B cell (primary cell): Measurements from ENCODE around the gene MYH11. TPM values are rescaled to one million over a fixed set of nuclear protein-coding genes. Genes with fewer than 3 reads are reported as not detected.

Experiments used
- ATAC-seq: fragments of 200-7000 bp; cut with Tn5 transposase; one replicate; pipeline ENCODE4 v1.10.0; 2021; ENCODE audit warnings: low read depth, mild to moderate bottlenecking, moderate number of reproducible peaks, moderate library complexity
- CTCF ChIA-PET: fragments of 350-600 bp; sonication (Branson Sonifier 250); formaldehyde crosslinking; loops from one replicate; lab custom pipeline; 2021; ENCODE audit warnings: antibody characterized with exemption, inconsistent platforms; lab: Charles Lee
- POLR2A ChIA-PET: fragments of 350-600 bp; sonication (Branson Sonifier 250); formaldehyde crosslinking; loops from one replicate; lab custom pipeline; 2021; ENCODE audit warnings: antibody characterized with exemption; lab: Charles Lee
- DNase-seq: peaks from one replicate; pipeline ENCODE4 v3.0.0; 2013
- H2AFZ ChIP-seq: 2 replicates; pipeline ENCODE4 v1.6.1; 2012; ENCODE audit warnings: mild to moderate bottlenecking, low read depth, low read length; ENCODE audit not compliant: insufficient read depth, poor library complexity, severe bottlenecking
- H3K27ac ChIP-seq, 2 donors: 1 replicate in 1 of 2; 2 replicates in 1 of 2; pipeline ENCODE4 v1.5.1; 2012 to 2013; ENCODE audit warnings: low read length in 2 of 2, mild to moderate bottlenecking in 2 of 2, moderate library complexity in 1 of 2
- H3K27me3 ChIP-seq, 4 experiments: fragments of 200-600 bp in 1 of 4; sonication (generic) in 1 of 4; replicated peaks in 1 of 4; 1 replicate in 2 of 4; 2 replicates in 2 of 4; pipeline versions ENCODE4 v1.6.1 to v1.7.0; 2013 to 2016; ENCODE audit warnings: low read length in 3 of 4, mild to moderate bottlenecking in 2 of 4, mixed read lengths in 1 of 4, moderate library complexity in 1 of 4; ENCODE audit not compliant: insufficient read depth in 4 of 4, control insufficient read depth in 3 of 4; ENCODE audit errors: control extremely low read depth in 1 of 4
- H3K36me3 ChIP-seq, 2 experiments: replicated peaks in 1 of 2; 1 replicate in 1 of 2; 2 replicates in 1 of 2; pipeline versions ENCODE4 v1.6.1 to v1.7.1; 2013; ENCODE audit warnings: low read length in 1 of 2; ENCODE audit not compliant: insufficient read depth in 2 of 2, control insufficient read depth in 1 of 2; ENCODE audit errors: control extremely low read depth in 1 of 2, extremely low read depth in 1 of 2
- H3K4me1 ChIP-seq, 2 donors: fragments of 200-600 bp in 1 of 2; sonication (generic) in 1 of 2; 1 replicate in 1 of 2; 2 replicates in 1 of 2; pipeline versions ENCODE4 v1.5.1 to v1.6.1; 2013 to 2017; ENCODE audit warnings: low read length in 2 of 2; ENCODE audit not compliant: control insufficient read depth in 2 of 2, insufficient read depth in 2 of 2
- H3K4me2 ChIP-seq: replicated peaks from 2 replicates; pipeline ENCODE3; 2012; ENCODE audit warnings: mild to moderate bottlenecking, low read depth, low read length; ENCODE audit not compliant: poor library complexity, severe bottlenecking
- H3K4me3 ChIP-seq, 5 experiments: fragments of 200-600 bp in 1 of 5; sonication (generic) in 1 of 5; 1 replicate in 3 of 5; 2 replicates in 2 of 5; pipeline versions ENCODE4 v1.5.1 to v1.7.0; 2011 to 2016; ENCODE audit warnings: low read length in 4 of 5, mild to moderate bottlenecking in 4 of 5, low read depth in 2 of 5, control low read depth in 1 of 5, moderate library complexity in 1 of 5; ENCODE audit not compliant: insufficient read depth in 1 of 5; ENCODE audit errors: control extremely low read depth in 1 of 5, extremely low read depth in 1 of 5
- H3K79me2 ChIP-seq: fragments of 200-600 bp; sonication (generic); one replicate; pipeline ENCODE4 v1.6.0; 2016; ENCODE audit warnings: low read length; ENCODE audit not compliant: control insufficient read depth, insufficient read depth
- H3K9ac ChIP-seq: fragments of 200-600 bp; sonication (generic); 2 replicates; pipeline ENCODE4 v1.6.1; 2017; ENCODE audit warnings: mild to moderate bottlenecking, low read length, moderate library complexity
- H3K9me3 ChIP-seq, 3 donors: one replicate each; pipeline versions ENCODE4 v1.6.1 to v1.7.1; 2013; ENCODE audit warnings: low read length in 2 of 3; ENCODE audit not compliant: control insufficient read depth in 2 of 3, insufficient read depth in 1 of 3; ENCODE audit errors: control extremely low read depth in 1 of 3
- H4K20me1 ChIP-seq: 2 replicates; pipeline ENCODE4 v1.6.0; 2012; ENCODE audit warnings: mild to moderate bottlenecking, low read length; ENCODE audit not compliant: insufficient read depth, control insufficient read depth, poor library complexity, severe bottlenecking
- H3K27ac Mint-ChIP-seq: one replicate; pipeline ENCODE4 v1.8.0; 2021; ENCODE audit warnings: mixed read lengths
- H3K27me3 Mint-ChIP-seq: one replicate; pipeline ENCODE4 v1.8.0; 2021; ENCODE audit warnings: mixed read lengths
- H3K4me1 Mint-ChIP-seq: one replicate; pipeline ENCODE4 v1.8.0; 2021; ENCODE audit warnings: mixed read lengths
- H3K4me3 Mint-ChIP-seq: one replicate; pipeline ENCODE4 v1.8.0; 2021; ENCODE audit warnings: mixed read lengths
- H3K9me3 Mint-ChIP-seq: one replicate; pipeline ENCODE4 v1.8.0; 2022; ENCODE audit warnings: mixed read lengths; ENCODE audit not compliant: insufficient read depth
- EZH2 ChIP-seq: IDR thresholded peaks from 2 replicates; pipeline ENCODE4 v1.6.1; 2012; ENCODE audit warnings: borderline replicate concordance, low read depth, mild to moderate bottlenecking, moderate library complexity, low read length; ENCODE audit not compliant: insufficient read depth, poor library complexity, severe bottlenecking
- WGBS: methylation state at CpG from one replicate; pipeline ENCODE4 v1.1.5; 2013; ENCODE audit warnings: missing lambda C conversion rate; ENCODE audit not compliant: insufficient coverage; 5-methylcytosine and 5-hydroxymethylcytosine counted together
- intact Hi-C: fragments of 100-400 bp; cut with micrococcal nuclease; formaldehyde crosslinking; loops from one replicate; pipeline ENCODE4 v1.10.0; 2022
- polyA plus RNA-seq: library from polyadenylated mRNA; depleted of rRNA; stranded (reverse); fragments of >200 nt; gene quantifications from 2 replicates; pipeline ENCODE4 v1.2.3, GENCODE V29; 2012
- total RNA-seq, 2 donors: library from RNA; stranded (reverse); fragments of 120-200 nt in 1 of 2; gene quantifications; 1 replicate in 1 of 2; 2 replicates in 1 of 2; pipeline versions ENCODE4 v1.2.3 to v1.2.4, GENCODE V29; 2013 to 2022
- TF ChIP-seq, protein P1 (sequence below): fragments of 200-600 bp; IDR thresholded peaks from one replicate; pipeline ENCODE4 v1.8.0; 2022; ENCODE audit warnings: antibody characterized with exemption, mild to moderate bottlenecking

Gene MYH11
- total and polyA plus RNA-seq, 2 donors (not counting 1 experiment from before 2014, with no cell fraction given): 0.05 to 0.16 TPM

DNA sequence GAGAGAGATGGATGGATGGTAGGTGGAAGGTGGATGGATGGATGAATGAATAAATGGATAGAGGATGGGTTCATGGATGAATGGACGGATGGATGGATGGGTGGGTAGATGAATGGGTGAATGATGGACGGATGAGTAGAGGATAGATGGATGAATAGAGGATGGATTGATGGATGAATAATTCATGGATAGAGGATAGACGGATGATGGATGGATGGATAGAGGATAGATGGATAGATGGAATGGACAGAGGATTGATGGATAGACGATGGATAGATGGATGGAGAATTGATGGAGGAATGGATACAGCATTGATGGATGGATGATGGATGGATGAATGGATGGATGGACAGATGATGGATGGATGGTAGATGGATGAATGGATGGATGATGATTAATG, 91.7 kb downstream of the MYH11 start:
- H3K27ac ChIP-seq: no peak overlapping the region
- H4K20me1 ChIP-seq: no peaks in the 10 kb centered on the region
- TF ChIP-seq, protein P1, sequence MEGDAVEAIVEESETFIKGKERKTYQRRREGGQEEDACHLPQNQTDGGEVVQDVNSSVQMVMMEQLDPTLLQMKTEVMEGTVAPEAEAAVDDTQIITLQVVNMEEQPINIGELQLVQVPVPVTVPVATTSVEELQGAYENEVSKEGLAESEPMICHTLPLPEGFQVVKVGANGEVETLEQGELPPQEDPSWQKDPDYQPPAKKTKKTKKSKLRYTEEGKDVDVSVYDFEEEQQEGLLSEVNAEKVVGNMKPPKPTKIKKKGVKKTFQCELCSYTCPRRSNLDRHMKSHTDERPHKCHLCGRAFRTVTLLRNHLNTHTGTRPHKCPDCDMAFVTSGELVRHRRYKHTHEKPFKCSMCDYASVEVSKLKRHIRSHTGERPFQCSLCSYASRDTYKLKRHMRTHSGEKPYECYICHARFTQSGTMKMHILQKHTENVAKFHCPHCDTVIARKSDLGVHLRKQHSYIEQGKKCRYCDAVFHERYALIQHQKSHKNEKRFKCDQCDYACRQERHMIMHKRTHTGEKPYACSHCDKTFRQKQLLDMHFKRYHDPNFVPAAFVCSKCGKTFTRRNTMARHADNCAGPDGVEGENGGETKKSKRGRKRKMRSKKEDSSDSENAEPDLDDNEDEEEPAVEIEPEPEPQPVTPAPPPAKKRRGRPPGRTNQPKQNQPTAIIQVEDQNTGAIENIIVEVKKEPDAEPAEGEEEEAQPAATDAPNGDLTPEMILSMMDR: no peak
- TF ChIP-seq EZH2: no peak
- H3K4me3 Mint-ChIP-seq: no peak overlapping the region
- POLR2A ChIA-PET: no interaction called here
- no peak overlapping the region for H3K4me2 ChIP-seq
- peaks cover 0 to 18% (median 0%) of the 10 kb centered on the region in 3 donors for H3K9me3 ChIP-seq
- peaks cover 0 to 14% (median 3%) of the 10 kb centered on the region in 4 experiments for H3K27me3 ChIP-seq
- 92% methylated on average over 4 of the region's 4 CpGs for WGBS
- H2AFZ ChIP-seq: no peak overlapping the region
- CTCF ChIA-PET: interaction anchor here (0.7 to 2.3 kb wide), 14 partner anchors 10 to 362 kb away, joined by 3 to 27 read pairs (median 3); no protein-coding TSS in a partner anchor
- H3K27ac Mint-ChIP-seq: no peak overlapping the region
- ATAC-seq (no peak), DNase-seq (no peak)
- H3K27me3 Mint-ChIP-seq: peaks cover 21% of the 10 kb centered on the region
- no peaks in the 10 kb centered on the region for H3K9me3 Mint-ChIP-seq
- H3K36me3 ChIP-seq: no peaks in the 10 kb centered on the region
- peaks cover 3% of the 10 kb centered on the region for H3K4me1 Mint-ChIP-seq
- no peak overlapping the region for H3K4me3 ChIP-seq
- intact Hi-C loops: no loop called here
- no peak overlapping the region for H3K9ac ChIP-seq
- H3K4me1 ChIP-seq: peaks cover 0 to 5% of the 10 kb centered on the region in 2 donors
- no peaks in the 10 kb centered on the region for H3K79me2 ChIP-seq

DNA sequence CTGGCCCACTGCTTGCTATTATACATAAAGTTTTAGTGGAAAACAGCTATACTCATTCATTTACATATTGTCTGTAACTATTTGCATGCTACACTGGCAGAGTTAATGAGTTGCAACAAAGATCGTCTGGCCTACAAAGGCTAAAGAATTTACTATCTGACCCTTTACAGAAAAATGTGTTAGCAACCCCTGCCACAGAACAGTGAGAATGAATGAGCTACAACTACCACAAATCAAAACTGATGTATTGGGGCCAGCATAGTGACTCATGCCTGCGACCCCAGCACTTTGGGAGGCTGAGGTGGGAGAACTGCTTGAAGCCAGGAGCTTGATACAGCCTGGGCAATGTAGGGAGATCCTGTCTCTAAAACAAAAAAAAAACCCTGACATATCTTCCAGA, 92.7 kb downstream of the MYH11 start:
- no peaks in the 10 kb centered on the region for H3K36me3 ChIP-seq
- intact Hi-C loops: no loop called here
- H4K20me1 ChIP-seq: no peaks in the 10 kb centered on the region
- ChIA-PET CTCF (interaction anchor here (1.3 to 1.7 kb wide), 3 partner anchors 11 to 364 kb away, joined by 3 to 8 read pairs (median 3); no protein-coding TSS in a partner anchor), POLR2A (no interaction called here)
- no peak overlapping the region for H3K27ac ChIP-seq
- H3K27me3 ChIP-seq: peaks cover 0 to 17% (median 3%) of the 10 kb centered on the region in 4 experiments
- no peaks in the 10 kb centered on the region for H3K79me2 ChIP-seq
- Mint-ChIP-seq H3K4me1 (peaks cover 3% of the 10 kb centered on the region), H3K27ac (no peak overlapping the region), H3K27me3 (peaks cover 29% of the 10 kb centered on the region), H3K4me3 (no peak overlapping the region), H3K9me3 (no peaks in the 10 kb centered on the region)
- TF ChIP-seq EZH2: no peak
- TF ChIP-seq, protein P1: no peak
- peaks cover 0 to 17% (median 0%) of the 10 kb centered on the region in 3 donors for H3K9me3 ChIP-seq
- WGBS: 50% methylated on average over 1 of the region's 2 CpGs
- no peak overlapping the region for H3K4me3 ChIP-seq
- no peak overlapping the region for H3K4me2 ChIP-seq
- DNase-seq (no peak), ATAC-seq (no peak)
- peaks cover 0 to 5% of the 10 kb centered on the region in 2 donors for H3K4me1 ChIP-seq
- H2AFZ ChIP-seq: no peak overlapping the region
- H3K9ac ChIP-seq: no peak overlapping the region
